ENCODE data around the gene TGM1. TPM values are rescaled to one million over a fixed set of nuclear protein-coding genes. Genes with fewer than 3 reads are reported as not detected.
"Not testable (repeated sequence)": the region's sequence is repeated elsewhere in the genome, so short reads cannot be mapped to it uniquely, and the experiment has no call there.

Gene TGM1
- polyA plus RNA-seq, 4 donors, result 1.5 to 3.4 (median 1.7) TPM

DNA sequence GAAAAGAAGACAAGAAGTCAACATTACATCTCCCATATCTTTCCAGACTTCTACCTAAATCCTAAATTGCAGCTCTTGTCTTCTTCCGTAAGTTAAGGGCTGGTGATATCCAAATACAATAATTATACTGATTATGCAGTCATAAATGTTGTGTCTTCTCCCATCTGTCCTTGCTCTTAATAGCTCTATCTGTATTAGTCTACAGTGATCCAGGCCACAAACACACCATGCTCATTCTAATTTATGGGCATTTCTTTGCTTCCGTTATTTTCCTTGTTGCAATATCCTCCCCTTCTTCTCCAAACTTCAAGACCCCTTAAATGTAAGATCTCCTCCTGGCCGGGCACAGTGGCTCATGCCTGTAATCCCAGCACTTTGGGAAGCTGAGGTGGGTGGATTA, 43.5 kb downstream of the TGM1 start:
- 61 to 64% (median 63%) methylated on average over 3 of the region's 3 CpGs for WGBS, 3 donors

DNA sequence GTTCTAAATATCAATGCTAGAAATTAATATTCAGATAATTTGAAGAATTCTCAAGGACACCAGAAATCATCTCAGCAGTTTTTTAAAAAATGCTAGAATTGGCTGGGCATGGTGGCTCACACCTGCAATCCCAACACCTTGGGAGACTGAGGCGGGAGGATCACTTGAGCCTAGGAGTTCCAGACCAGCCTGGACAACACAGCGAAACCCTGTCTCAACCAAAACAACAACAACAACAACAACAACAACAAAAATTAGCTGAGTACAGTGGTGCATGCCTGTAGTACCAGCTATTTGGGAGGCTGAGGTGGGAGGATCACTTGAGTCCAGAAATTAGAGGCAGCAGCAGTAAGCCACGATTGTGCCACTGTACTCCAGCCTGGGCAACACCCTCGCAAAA, 43.9 kb downstream of the TGM1 start:
- WGBS, 3 donors, result 88 to 96% (median 89%) methylated on average over 4 of the region's 4 CpGs
- FAIRE-seq, result no peak

More for the DNA sequence above, 43.5 kb downstream of the TGM1 start:
- Histone ChIP-seq H3K27me3 (ENCODE audit: control insufficient read depth in 3 of 3, insufficient read depth in 3 of 3, low read length in 3 of 3) (no peaks in the 10 kb centered on the region), H3K36me3 (ENCODE audit: control insufficient read depth in 3 of 3, insufficient read depth in 2 of 3, low read depth in 1 of 3, low read length in 3 of 3) (peaks cover 0 to 14% (median 0%) of the 10 kb centered on the region in 3 donors), H3K4me3 (ENCODE audit: low read depth in 1 of 3, low read length in 3 of 3) (no peak overlapping the region), H3K27ac (ENCODE audit: low read depth in 1 of 3, low read length in 2 of 3) (no peak overlapping the region), H3K4me1 (ENCODE audit: control insufficient read depth in 3 of 3, insufficient read depth in 2 of 3, low read depth in 1 of 3, low read length in 2 of 3) (peaks cover 0 to 8% (median 0%) of the 10 kb centered on the region in 3 donors), H3K9me3 (ENCODE audit: control insufficient read depth in 2 of 2, insufficient read depth in 1 of 2, low read depth in 1 of 2, low read length in 1 of 2) (no peaks in the 10 kb centered on the region)
- FAIRE-seq (no peak), DNase-seq (no peak)

DNA sequence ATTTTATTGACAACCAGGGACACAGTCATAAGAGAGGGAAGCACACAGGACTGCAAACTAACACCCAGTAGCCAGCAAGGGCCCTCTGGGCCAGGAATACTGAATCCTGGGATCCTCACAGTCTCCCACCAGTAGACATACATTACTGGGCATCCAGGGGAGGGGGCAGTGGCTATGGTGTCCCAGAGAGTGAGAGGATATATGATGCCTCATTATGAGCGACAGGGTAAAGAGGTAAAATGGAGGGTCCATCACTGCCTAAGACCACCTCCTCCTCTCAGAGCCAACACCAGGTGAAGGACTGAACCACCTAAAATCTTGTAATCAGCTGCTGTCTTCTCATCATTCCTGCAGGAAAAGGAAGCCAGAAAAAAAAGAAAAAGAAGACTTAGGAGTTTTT, 46.1 kb downstream of the TGM1 start:
- H3K9me3 ChIP-seq (ENCODE audit: control insufficient read depth in 2 of 2, insufficient read depth in 1 of 2, low read depth in 1 of 2, low read length in 1 of 2); H3K27ac ChIP-seq (ENCODE audit: low read depth in 1 of 3, low read length in 2 of 3); DNase-seq; FAIRE-seq; H3K4me3 ChIP-seq (ENCODE audit: low read depth in 1 of 3, low read length in 3 of 3); H3K27me3 ChIP-seq (ENCODE audit: control insufficient read depth in 3 of 3, insufficient read depth in 3 of 3, low read length in 3 of 3); H3K36me3 ChIP-seq (ENCODE audit: control insufficient read depth in 3 of 3, insufficient read depth in 2 of 3, low read depth in 1 of 3, low read length in 3 of 3): not testable (repeated sequence)
- WGBS, 3 donors, result 89 to 100% (median 97%) methylated on average over 1 of the region's 1 CpG
- peaks cover 0 to 20% (median 0%) of the 10 kb centered on the region in 3 donors for H3K4me1 ChIP-seq (ENCODE audit: control insufficient read depth in 3 of 3, insufficient read depth in 2 of 3, low read depth in 1 of 3, low read length in 2 of 3)

More for the DNA sequence above, 43.9 kb downstream of the TGM1 start:
- Histone ChIP-seq H3K9me3 (ENCODE audit: control insufficient read depth in 2 of 2, insufficient read depth in 1 of 2, low read depth in 1 of 2, low read length in 1 of 2) (no peaks in the 10 kb centered on the region), H3K27me3 (ENCODE audit: control insufficient read depth in 3 of 3, insufficient read depth in 3 of 3, low read length in 3 of 3) (no peaks in the 10 kb centered on the region), H3K4me3 (ENCODE audit: low read depth in 1 of 3, low read length in 3 of 3) (no peak overlapping the region), H3K4me1 (ENCODE audit: control insufficient read depth in 3 of 3, insufficient read depth in 2 of 3, low read depth in 1 of 3, low read length in 2 of 3) (peaks cover 0 to 13% (median 0%) of the 10 kb centered on the region in 3 donors), H3K27ac (ENCODE audit: low read depth in 1 of 3, low read length in 2 of 3) (no peak overlapping the region), H3K36me3 (ENCODE audit: control insufficient read depth in 3 of 3, insufficient read depth in 2 of 3, low read depth in 1 of 3, low read length in 3 of 3) (peaks cover 0 to 12% (median 0%) of the 10 kb centered on the region in 3 donors)
- DNase-seq, result no peak

DNA sequence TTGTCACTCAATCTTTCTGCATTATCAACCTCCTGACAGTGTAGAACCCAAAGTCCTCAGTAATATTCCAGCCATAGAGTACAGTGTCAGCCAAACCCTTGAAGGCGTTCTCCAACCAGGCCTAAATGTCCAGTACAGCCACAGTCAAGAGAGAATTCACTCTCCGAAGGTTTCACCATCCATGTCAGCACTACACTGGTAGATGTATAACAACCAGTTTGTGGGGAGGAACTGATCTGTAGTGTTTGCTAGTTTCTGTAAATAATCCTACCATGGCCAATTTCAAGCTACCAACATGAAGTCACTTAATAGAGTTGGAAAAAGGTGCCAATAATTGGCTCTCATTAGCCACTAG, 46.7 kb downstream of the TGM1 start:
- 69 to 89% (median 75%) methylated on average over 2 of the region's 2 CpGs for WGBS, 3 donors
- DNase-seq (no peak), FAIRE-seq (no peak)
- Histone ChIP-seq H3K4me3 (ENCODE audit: low read depth in 1 of 3, low read length in 3 of 3) (no peak overlapping the region), H3K9me3 (ENCODE audit: control insufficient read depth in 2 of 2, insufficient read depth in 1 of 2, low read depth in 1 of 2, low read length in 1 of 2) (no peaks in the 10 kb centered on the region), H3K36me3 (ENCODE audit: control insufficient read depth in 3 of 3, insufficient read depth in 2 of 3, low read depth in 1 of 3, low read length in 3 of 3) (peaks cover 0 to 11% (median 0%) of the 10 kb centered on the region in 3 donors), H3K4me1 (ENCODE audit: control insufficient read depth in 3 of 3, insufficient read depth in 2 of 3, low read depth in 1 of 3, low read length in 2 of 3) (peaks cover 0 to 20% (median 0%) of the 10 kb centered on the region in 3 donors), H3K27ac (ENCODE audit: low read depth in 1 of 3, low read length in 2 of 3) (peak overlapping the region; percentile 90 to 99 (median 99)), H3K27me3 (ENCODE audit: control insufficient read depth in 3 of 3, insufficient read depth in 3 of 3, low read length in 3 of 3) (no peaks in the 10 kb centered on the region)

DNA sequence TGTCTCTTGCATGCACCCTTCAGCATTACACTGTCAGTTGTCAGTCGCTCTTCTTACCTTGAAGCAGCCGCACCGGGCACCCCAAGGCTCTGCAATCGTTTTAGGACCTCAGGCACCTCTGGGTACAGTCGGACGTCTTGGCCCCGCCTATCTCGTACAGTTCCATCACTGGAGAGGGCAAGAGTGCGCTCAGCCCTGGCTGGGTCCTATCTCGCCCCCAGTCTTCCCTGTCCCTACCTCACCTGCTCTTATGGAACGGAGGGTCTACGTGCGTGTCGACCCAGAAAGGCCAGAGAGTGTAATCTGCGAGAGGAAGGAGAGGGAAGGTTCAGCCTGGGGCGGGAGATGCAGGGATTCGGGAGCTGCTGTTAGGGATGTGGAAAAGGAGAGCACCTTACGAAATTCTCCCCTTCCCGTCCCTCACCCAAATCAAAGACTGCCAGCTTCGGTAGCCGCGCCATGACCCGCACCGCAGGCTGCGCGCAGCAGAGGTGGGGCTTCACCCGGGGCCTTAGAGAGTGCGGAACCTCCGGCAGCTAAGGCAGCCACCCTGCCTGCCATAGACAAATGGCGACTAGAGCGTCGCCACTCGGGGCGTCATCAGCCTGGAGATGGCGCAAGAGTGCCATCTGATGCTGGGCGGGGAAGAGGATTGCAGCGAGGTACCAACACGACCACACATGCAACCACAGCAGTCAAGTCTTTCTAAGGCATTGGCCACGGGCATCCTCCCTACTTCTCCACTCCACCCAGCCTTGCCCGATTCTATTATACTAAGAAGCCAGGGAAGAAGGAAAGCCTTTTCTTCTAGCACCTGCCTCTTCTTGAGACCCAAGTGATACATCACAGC, 47.3 kb downstream of the TGM1 start, which contains the start of gene MDP1:
Gene MDP1, minus strand, starts transcription at position 572 of the 850 bp plus-strand sequence. Its CDS starts 111 bp downstream, at position 461.
- H3K36me3 ChIP-seq (ENCODE audit: control insufficient read depth in 3 of 3, insufficient read depth in 2 of 3, low read depth in 1 of 3, low read length in 3 of 3), result peaks cover 0 to 17% (median 0%) of the 10 kb centered on the region in 3 donors
- H3K9me3 ChIP-seq (ENCODE audit: control insufficient read depth in 2 of 2, insufficient read depth in 1 of 2, low read depth in 1 of 2, low read length in 1 of 2), result no peaks in the 10 kb centered on the region
- peak within 1 kb of the TSS; percentile 90 to 99 (median 99) for H3K27ac ChIP-seq (ENCODE audit: low read depth in 1 of 3, low read length in 2 of 3)
- H3K4me1 ChIP-seq (ENCODE audit: control insufficient read depth in 3 of 3, insufficient read depth in 2 of 3, low read depth in 1 of 3, low read length in 2 of 3), result peaks cover 0 to 20% (median 0%) of the 10 kb centered on the region in 3 donors
- peak within 1 kb of the TSS; percentile 53 to 74 (median 69) for H3K4me3 ChIP-seq (ENCODE audit: low read depth in 1 of 3, low read length in 3 of 3)
- no peaks in the 10 kb centered on the region for H3K27me3 ChIP-seq (ENCODE audit: control insufficient read depth in 3 of 3, insufficient read depth in 3 of 3, low read length in 3 of 3)
- 0% methylated on average over 40 of the region's 40 CpGs for WGBS, 3 donors
- FAIRE-seq (no peak), DNase-seq (peak; percentile 92 to 96)

DNA sequence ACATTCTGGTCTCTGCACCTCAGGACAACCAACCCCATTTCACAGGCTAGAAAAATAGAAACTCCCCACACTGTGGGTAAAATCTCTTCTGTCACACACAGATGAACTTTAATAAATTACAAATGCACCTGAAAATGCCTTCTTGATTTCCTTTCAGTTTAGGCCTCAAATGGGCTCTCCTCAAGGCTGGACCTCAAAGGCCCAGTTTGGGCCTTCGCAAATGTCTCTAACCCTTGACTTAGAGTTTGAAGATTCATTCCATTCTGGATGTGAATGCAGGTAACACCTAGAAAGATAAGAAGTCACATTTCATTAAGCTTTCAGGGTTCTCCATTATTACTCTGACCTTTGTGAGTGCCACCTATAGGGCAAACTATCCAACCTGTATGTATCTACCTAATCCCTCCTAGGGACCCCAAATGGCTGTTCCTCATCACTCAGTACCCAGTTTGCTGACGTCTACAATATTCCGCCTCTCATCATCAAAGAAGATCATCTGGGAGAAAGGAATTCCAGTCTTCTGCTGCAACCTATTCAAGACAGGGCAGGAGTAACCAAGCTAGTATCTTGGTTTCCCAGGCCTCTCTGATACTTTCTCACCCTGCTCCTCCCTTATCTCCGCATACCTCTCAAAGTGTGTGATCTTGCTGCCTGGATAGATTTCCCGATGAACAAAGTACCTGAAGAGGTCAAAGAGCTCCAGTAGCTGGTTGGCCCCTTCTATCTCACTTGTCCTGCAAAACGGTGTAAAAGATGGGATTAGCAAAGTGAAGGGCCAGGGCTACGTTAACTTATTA, 48.9 kb downstream of the TGM1 start:
- peak in 1 of 2 donors; percentile 50 for DNase-seq
- Histone ChIP-seq H3K4me1 (ENCODE audit: control insufficient read depth in 3 of 3, insufficient read depth in 2 of 3, low read depth in 1 of 3, low read length in 2 of 3) (peaks cover 0 to 20% (median 0%) of the 10 kb centered on the region in 3 donors), H3K4me3 (ENCODE audit: low read depth in 1 of 3, low read length in 3 of 3) (peak overlapping the region in 2 of 3 donors; percentile 78 to 85), H3K9me3 (ENCODE audit: control insufficient read depth in 2 of 2, insufficient read depth in 1 of 2, low read depth in 1 of 2, low read length in 1 of 2) (no peaks in the 10 kb centered on the region), H3K27me3 (ENCODE audit: control insufficient read depth in 3 of 3, insufficient read depth in 3 of 3, low read length in 3 of 3) (no peaks in the 10 kb centered on the region), H3K36me3 (ENCODE audit: control insufficient read depth in 3 of 3, insufficient read depth in 2 of 3, low read depth in 1 of 3, low read length in 3 of 3) (peaks cover 0 to 32% (median 8%) of the 10 kb centered on the region in 3 donors), H3K27ac (ENCODE audit: low read depth in 1 of 3, low read length in 2 of 3) (peak overlapping the region; percentile 98 to 99 (median 98))
- WGBS, 3 donors, result 74 to 88% (median 80%) methylated on average over 7 of the region's 7 CpGs
- FAIRE-seq, result no peak

DNA sequence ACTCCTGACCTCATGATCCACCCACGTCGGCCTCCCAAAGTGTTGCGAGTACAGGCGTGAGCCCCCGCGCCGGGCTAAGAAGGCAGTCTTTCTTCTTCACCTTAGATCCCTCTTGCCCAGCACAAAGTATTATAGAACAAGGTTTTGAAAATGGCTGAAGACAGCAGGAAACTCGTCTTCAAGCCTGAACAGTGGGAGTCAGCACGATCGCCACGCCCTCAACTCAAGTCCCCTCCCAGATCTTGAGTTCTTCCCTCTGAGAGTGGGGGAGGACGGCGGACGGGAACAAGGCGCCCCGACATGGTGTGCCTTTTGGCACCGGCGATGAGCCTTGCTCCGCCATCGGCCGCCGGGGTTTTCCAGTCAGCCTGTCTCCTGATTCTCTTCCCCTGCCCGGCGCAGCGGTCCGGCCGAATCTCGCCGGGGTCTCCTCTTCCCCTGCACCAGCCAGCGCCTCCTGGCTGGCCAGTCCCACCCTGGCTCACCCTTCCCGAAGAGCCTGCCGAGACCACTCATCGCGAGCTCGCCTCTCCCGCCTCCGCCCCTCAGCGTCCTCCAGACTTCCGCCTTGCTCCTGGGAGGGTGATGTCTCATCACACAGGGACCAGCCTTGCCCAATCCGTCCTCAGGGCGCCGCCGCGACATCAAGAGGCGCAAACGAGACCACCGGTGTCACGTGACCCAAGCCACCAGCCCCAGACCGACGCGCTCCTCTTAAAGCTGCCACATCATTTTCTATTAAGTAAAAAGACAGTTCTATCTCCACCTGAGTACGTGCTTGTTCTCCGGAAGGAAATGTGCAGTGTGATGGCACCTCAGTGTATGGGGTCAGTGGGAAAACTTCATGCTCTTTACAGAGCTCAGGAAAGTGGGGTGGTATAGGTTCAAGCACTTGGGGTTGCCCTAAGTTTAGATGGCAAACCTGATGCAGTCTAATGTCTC, 49.8 kb downstream of the TGM1 start, which contains the start of gene CHMP4A:
Gene CHMP4A, minus strand, starts transcription at position 565 of the 942 bp plus-strand sequence. Its CDS starts 49 bp downstream, at position 516.
- Histone ChIP-seq H3K36me3 (ENCODE audit: control insufficient read depth in 3 of 3, insufficient read depth in 2 of 3, low read depth in 1 of 3, low read length in 3 of 3) (peaks cover 0 to 35% (median 8%) of the 10 kb centered on the region in 3 donors), H3K4me3 (ENCODE audit: low read depth in 1 of 3, low read length in 3 of 3) (peak within 1 kb of the TSS; percentile 78 to 86 (median 85)), H3K9me3 (ENCODE audit: control insufficient read depth in 2 of 2, insufficient read depth in 1 of 2, low read depth in 1 of 2, low read length in 1 of 2) (no peaks in the 10 kb centered on the region), H3K27ac (ENCODE audit: low read depth in 1 of 3, low read length in 2 of 3) (peak within 1 kb of the TSS; percentile 98 to 99 (median 98)), H3K27me3 (ENCODE audit: control insufficient read depth in 3 of 3, insufficient read depth in 3 of 3, low read length in 3 of 3) (no peaks in the 10 kb centered on the region), H3K4me1 (ENCODE audit: control insufficient read depth in 3 of 3, insufficient read depth in 2 of 3, low read depth in 1 of 3, low read length in 2 of 3) (peaks cover 0 to 20% (median 0%) of the 10 kb centered on the region in 3 donors)
- DNase-seq, result peak; percentile 95 to 97
- WGBS, 3 donors, result 0 to 1% (median 1%) methylated on average over 52 to 53 of the region's 53 CpGs
- FAIRE-seq, result no peak
